GM18526 (cell line): Measurements from ENCODE around the gene ADAMTS9.

Source experiments
- POLR2A ChIP-seq: IDR thresholded peaks from 3 replicates; pipeline ENCODE4 v1.6.1; 2011; ENCODE audit not compliant: insufficient read length; ENCODE audit errors: extremely low read depth

ADAMTS9 gene

DNA sequence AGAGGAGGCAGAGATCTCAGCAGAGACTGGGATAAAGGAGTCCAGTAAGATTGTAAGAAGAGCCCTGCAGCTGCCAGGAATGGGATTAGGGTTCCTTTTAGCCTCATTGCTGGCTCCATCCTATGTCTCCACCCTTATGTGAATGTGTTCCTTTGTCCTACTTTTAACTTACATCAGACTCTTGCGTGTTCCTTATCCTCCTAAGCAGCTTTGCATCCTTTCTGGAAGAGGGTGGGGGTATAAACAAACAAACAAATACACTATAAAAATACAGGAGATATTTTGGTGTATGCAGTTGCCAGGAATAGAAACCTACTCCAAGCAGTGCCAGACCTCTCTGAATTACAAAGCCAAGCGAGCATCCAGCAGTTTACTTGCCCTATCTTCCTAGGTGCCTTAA is 194.7 kb downstream of the ADAMTS9 start:
- no peak for TF ChIP-seq POLR2A

GRCh38 chr3:64491843-64492242 is 196.0 kb downstream of the ADAMTS9 start:
- no peak for TF ChIP-seq POLR2A

GRCh38 chr3:64490180-64490724 is 197.5 kb downstream of the ADAMTS9 start:
- TF ChIP-seq POLR2A, result no peak

- TF ChIP-seq POLR2A, result no peak
Observed at GRCh38 chr3:64489361-64490044, 198.3 kb downstream of the ADAMTS9 start.

DNA sequence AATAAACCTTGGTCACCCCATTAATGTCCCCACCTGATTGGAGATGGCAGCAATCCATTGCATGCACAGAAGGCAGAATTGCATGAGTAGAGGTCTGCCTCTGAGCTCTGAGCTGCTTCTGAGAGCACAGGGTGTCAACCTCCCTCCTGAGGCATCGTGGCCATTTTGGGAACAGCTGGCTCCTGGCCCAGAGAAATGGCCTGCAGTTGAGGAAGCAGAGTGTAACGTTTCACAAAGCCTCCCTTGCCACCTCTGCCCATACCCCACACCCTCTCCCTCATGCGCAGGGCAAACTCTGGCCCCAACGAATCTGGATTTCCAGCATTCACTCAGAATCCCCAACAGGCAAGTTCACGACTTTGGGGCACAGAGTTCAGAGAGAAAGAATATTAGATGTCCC is 198.9 kb downstream of the ADAMTS9 start:
- TF ChIP-seq POLR2A, result no peak

DNA sequence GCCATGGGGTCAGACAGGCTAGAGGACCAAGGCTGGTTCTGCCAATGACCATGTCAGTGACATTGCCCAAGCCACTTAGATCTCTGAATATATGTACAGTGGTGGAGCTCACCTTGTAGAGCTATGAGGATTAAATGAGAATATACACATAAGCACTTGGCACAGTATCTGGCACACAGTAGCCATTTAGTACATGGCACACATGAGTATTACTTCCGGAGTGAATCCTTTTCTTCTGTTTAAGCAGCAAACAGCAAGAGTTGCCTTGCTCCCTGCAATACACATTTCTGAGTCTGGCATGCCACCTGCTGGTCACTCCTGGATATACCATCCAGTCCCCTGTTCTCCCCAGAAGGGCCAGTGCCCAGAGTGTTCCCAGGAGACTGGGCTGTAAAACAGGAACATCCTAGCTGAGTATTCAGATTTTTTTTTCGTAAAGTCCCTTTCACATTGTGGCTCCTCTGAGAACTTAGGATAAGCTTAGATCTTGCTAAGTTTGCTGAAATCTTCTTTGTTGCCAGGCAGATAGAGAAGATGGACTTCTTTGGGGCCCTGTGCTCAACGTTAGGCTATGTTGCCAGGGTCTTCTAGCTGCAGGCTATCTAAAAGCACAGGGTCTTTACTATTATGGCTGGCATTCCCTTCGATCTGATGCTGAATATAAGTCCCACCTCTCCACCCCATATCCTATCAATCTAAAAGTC is 203.4 kb downstream of the ADAMTS9 start:
- TF ChIP-seq POLR2A, result no peak

GRCh38 chr3:64483467-64483866 is 204.3 kb downstream of the ADAMTS9 start:
- no peak for TF ChIP-seq POLR2A

DNA sequence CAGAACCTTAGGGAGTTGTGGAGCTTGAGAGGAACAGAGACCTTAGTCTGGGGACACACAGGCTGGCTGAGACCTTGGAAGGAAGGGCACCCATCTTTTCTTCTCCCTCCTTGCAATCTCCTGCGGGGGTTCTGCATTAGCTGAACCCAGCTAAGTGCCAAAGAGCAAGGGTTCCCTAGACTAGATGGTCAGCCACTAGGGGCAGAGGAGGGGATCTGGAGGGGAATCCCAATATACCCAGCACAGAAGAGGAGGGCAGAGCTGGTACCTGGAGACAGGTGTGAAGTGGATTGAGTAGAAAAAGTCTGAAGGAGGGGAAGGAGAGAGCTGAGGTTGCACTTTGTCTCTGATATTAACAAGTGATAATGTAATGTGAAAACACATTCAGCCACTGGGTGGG is 212.8 kb downstream of the ADAMTS9 start:
- TF ChIP-seq POLR2A, result no peak

DNA sequence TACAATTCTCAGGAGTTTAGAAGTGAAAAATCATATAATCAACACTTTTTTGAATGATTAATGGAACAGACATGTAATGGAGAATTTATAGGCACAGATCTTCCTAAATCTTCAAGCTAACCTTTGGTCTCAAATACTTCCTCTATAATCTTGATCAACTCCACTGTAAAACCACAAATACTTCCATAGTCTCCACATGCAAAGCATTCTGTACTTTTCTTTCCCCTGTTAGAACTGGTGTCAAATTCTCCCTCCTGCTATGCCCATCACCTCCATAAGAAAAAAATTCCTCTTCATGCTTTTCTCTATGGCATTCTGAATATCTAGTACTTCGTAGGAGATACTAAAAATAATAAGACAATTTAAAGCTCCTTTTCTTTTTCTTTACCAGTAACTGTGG is 214.3 kb downstream of the ADAMTS9 start:
- no peak for TF ChIP-seq POLR2A

GRCh38 chr3:64470436-64470835 is 217.4 kb downstream of the ADAMTS9 start:
- TF ChIP-seq POLR2A, result no peak

GRCh38 chr3:64467255-64467944 is 220.4 kb downstream of the ADAMTS9 start:
- TF ChIP-seq POLR2A, result no peak
